HG02973 (cell line): ENCODE data around the gene C1orf116.
"Not testable (repeated sequence)": the region's sequence is repeated elsewhere in the genome, so short reads cannot be mapped to it uniquely, and the experiment has no call there.

Experiments used
- ATAC-seq: cut with Tn5 transposase; IDR thresholded peaks from one replicate; pipeline ENCODE4 v1.9.1; 2021; ENCODE audit warnings: moderate library complexity; ENCODE audit not compliant: unreplicated experiment

The C1orf116 gene

DNA sequence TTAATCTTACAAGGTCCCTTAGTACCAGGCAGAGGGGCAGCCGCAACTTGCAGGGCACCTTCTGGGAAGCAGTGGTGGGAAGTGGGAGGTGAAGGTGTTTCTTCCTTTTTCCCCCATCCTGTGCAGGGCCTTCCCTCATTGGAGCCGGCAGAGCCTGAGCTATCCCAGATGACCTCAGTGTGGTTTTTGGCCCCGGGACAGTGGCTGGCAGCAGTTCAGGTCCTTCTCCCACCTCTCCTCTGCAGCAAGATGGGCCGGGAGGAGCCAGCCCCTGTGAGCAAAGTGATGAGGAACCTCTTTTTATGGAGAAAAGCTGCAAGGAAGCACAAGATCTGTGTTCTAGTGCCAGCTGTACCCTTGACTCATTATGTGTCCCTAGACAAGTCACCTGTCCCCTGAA, 27.3 kb upstream of the C1orf116 start:
- ATAC-seq, result no peak

DNA sequence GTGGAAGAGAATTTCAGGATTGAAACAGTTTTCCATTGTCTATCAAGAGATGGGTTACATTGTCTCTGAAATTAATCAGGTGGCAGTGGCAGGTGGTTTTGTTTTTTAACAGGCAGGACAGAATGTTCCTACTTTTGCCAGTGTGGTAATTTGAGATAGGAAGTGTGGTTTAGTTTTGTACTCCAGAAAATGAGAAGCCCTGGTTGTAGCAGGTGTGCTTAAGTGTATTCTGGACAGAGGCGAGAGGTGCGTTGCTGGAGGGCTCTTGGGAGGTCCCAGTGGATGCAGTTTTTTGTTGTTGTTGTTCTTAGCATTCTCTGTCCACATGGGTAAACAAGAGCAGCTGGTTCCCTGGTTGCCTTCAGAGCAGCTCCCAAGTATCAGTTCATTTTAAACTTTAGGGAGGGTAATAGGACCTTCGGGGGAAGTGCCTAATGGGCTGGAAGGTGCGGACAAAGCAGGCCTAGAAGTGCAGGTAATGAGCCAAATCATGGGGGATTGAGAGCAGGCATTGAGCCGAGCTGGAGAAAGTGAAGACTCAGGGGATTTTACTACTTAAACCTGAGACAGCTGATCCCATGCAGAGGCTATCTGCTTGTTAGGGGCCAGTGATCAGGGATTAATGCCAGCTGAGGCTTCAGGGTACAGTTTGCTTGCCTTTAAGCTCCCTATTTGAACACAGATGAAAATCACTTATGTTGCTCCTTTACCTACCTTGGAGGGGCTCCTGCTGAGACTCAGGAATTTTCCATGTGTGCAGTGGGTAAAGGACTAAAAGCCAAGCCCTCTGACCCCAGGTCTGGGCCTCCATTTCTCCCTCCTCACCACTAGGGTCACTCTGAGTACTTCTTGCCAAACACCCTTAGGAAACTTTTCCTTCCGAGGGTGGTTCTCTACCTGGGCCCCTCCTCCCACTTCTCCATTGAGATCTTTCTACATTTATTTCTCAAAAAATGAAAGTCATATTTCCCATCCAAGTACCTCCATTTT, 26.6 kb upstream of the C1orf116 start:
- ATAC-seq, result no peak

GRCh38 chr1:207058252-207058651, 25.7 kb upstream of the C1orf116 start:
- no peak for ATAC-seq

DNA sequence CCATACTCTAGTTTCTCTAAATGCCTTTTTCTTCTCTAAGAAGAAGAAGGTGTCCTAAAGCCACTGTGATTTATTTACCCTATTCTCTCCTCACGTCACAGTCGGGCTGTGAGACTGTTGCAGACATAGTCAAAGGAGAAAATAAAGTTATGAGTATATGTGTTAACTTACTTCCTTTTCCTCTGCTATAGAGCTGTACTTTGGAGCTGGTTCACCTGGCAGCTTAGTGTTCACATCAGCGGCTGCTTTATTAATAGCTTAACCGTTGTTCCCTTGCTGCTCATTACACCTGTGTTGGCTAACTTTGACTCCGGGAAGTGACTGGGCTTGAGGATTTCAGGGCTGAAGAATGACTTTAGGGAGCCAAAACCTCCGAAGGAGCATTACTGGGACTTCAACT, 24.1 kb upstream of the C1orf116 start:
- no peak for ATAC-seq

DNA sequence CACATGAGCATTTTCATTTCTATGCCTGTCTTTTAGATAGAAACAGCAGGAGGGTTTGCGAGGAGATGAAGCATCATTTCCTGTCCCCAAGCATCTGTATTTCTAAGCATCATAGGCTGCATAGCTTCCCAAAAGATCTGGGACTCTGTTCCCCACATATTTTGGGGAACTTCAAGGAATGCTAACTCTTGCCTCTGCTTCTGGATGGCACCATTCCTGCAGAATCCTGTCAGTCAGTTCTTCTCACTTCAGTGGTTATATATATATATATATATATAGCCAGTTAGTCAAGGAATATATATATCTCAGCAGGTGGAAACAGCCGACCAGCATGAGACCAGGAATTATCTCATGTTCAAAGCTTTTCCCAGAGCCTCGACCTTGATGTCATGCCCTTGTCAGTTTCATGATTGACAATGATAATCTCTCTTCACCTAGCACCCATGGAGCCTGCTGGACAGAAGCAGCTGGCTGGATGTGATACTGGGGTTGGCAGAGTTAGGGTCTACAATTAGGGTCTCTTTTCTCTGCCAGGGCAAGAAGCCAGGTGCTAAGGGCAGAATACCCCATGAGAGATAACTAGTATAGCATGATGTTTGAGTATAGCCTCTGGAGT, 22.9 kb upstream of the C1orf116 start:
- ATAC-seq, result no peak

DNA sequence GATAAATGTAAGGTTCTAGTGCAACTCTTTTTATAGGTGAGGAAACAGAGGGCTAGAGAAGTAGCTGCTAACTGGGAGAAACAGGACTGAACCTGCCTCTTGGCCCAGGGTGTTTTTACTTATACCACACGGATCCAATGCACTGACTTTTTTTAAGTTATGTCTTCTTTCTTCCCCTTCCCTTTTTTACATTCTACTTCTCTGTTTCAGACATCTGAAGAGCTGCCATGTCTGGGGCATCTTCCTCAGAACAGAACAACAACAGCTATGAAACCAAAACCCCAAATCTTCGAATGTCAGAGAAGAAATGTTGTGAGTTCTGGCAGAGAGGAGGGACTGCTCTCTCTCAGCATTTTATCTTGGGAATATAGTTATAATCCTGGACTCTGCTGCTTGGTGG, 21.9 kb upstream of the C1orf116 start:
- ATAC-seq, result no peak

GRCh38 chr1:207052911-207053769, 20.6 kb upstream of the C1orf116 start, which contains the start of gene PFKFB2:
Gene PFKFB2 (plus strand): TSS chr1:207053275. CDS start chr1:207054718, 1,443 bp downstream.
- peak; percentile 83 for ATAC-seq

DNA sequence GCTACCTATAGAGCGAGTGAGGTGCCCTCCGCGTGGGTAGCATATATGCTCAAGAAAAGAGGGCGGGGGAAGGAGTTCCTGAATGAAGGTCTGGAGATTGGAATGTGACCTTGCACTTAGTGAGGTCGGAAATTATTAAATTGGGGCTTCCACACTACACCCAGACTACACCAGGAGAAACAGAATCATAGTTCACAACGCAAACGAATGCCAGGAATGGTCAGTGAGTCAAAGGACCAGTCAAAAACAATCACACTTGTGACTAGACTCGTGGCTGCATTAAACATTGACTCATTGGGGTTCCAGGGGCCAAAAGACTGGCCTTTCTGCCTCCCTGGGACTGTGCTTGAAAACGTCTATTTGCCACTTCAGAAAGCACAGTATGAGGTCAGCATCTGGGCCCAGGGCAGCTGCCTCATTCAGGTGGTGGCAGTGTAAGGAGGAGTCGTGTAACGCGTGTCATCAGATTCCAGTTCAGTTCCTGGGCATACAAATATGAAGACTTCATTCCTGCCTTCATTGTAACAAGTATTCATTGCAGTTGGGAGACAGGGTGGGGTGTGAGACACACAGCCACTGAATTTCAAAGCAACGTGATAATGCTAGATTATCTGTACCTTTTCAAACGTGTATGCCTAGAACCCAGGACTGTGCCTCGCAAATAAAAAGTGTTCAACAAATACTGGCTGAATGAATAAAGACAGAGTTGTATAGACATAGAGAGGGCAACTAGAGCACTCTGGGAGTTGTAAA, 18.8 kb upstream of the C1orf116 start, which contains the start of gene YOD1:
Gene YOD1, minus strand, starts transcription at position 18 of the 753 bp plus-strand sequence. CDS start 178 bp downstream, outside the sequence.
- ATAC-seq, result no peak

GRCh38 chr1:207050480-207051190, 18.1 kb upstream of the C1orf116 start:
- ATAC-seq, result peak; percentile 55

DNA sequence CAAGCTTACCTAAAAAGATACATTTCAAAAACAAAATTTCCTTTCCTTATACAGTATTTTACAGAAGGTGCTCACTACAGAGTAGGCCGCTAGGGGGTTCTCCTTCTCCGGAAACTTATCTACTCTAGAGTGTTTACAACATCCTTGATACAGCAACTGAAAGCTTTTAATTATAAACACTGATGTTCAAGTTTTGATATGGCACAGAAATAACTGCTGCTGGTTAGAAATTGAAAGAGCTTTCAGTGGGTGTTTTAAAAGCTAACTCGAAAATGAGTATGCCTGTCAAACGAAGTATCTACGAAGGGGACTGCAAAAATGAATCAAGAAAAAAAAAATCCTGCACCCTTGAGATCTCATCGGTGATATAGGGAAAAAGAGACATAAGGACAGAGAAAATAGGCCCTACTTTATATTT, 17.4 kb upstream of the C1orf116 start:
- ATAC-seq, result peak; percentile 32

DNA sequence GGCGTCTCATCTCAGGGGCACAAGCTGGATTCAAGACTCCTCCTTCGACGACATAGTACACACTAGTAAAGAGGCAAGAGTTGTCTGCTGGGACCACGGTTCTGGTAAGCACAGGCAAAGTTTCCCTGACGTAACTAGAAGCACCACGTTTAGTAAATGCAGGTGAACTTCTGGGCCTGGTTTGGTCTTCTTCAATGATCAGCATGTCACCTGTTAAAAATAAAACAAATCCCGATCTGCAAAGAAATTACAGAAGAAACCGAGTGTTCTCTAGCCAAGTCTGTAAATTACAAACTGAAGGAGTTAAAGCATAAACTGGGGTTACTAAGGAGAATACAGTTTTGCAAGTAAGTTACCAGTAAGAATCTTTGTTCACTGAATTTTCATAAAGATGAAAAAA, 17.0 kb upstream of the C1orf116 start:
- no peak for ATAC-seq

GRCh38 chr1:207049054-207049453, 16.5 kb upstream of the C1orf116 start:
- ATAC-seq, result no peak

DNA sequence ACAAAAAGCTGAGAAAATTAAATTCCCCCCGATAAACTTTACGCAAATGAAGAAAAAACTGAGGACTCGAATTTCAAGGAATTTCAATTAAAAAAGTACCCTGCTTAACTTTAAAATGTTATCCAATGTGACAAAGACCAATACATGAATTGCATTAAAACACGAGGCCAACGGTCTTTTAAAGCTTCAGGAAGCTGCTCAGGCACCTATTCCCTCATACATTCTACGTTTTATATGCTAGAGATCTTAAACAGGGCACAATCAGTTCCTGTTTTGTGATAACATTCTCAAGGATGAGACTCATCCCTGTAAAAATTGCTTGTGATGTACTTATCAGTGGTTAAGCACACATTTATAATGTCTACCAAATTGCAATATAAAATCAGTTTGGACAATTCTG, 15.5 kb upstream of the C1orf116 start:
- ATAC-seq, result no peak

- ATAC-seq, result no peak
These were observed 14.9 kb upstream of the C1orf116 start for GRCh38 chr1:207047505-207047904.

DNA sequence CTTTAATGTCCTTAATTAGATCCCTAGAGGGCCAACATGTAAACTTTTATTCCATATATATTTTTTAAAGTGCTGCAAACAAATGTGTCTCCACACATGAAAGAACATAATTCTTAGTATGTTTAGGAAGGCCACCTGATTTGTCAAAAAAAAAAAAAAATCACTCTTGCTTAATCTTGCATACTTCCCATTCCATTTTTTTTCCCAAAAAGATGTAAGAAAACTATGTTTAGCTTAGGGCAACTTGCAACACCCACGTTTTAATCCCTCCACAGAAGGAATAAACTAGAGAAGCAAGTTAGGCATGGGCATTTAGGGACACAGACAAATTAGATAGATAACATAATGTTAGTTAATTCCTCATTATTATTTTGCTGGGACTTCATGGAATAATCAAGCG, 12.9 kb upstream of the C1orf116 start:
- ATAC-seq, result no peak

DNA sequence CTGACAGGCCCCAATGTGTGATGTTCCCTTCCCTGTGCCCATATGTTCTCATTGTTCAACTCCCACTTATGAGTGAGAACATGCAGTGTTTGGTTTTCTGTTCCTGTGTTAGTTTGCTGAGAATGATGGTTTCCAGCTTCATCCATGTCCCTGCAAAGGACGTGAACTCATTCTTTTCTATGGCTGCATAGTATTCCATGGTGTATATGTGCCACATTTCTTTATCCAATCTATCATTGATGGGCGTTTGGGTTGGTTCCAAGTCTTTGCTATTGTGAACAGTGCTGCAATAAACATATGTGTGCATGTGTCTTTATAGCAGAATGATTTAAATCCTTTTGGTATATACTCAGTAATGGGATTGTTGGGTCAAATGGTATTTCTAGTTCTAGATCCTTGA, 8.8 kb upstream of the C1orf116 start:
- ATAC-seq, result not testable (repeated sequence)

DNA sequence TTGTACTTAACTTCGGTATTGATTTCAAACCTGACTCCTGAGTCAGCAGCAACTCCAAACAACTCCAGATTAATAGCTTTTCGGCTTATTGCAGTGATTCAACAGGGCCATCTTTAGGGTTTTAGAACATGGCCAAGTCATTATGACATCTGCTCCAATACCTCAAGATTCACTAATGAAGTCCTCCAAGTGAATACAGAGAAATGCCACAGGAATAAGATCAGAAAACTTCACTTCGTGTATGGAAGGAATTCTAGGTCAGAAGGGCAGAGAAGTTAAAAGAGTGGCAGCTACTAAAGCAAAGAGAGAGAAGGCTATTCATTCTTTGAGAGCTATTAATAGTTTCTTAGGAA, 7.6 kb upstream of the C1orf116 start:
- ATAC-seq, result no peak

- ATAC-seq, result no peak
These were observed 7.0 kb upstream of the C1orf116 start for GRCh38 chr1:207039380-207040180.

GRCh38 chr1:207036865-207037264, 4.3 kb upstream of the C1orf116 start:
- no peak for ATAC-seq
